Measurements from ENCODE around the gene SV2B. TPM values are rescaled to one million over a fixed set of nuclear protein-coding genes. Genes with fewer than 3 reads are reported as not detected.

The SV2B gene
- total RNA-seq, 1 donor from 2014 or later, result not detected

GRCh38 chr15:91196768-91197167, 96.7 kb downstream of the SV2B start:
- TF ChIP-seq CTCF (IDR thresholded peaks at IDR 0.05; ENCODE audit: insufficient read depth, low read depth, low read length) (no peak), EZH2 (IDR thresholded peaks at IDR 0.05; ENCODE audit: insufficient read depth, low read length) (no peak)
- DNase-seq (ENCODE audit: low read depth), result no peak
- FAIRE-seq, result no peak
- Histone ChIP-seq H3K4me3 (ENCODE audit: insufficient read depth, low read depth, low read length) (no peak overlapping the region), H3K9me3 (ENCODE audit: insufficient read depth, low read depth, low read length) (no peaks in the 10 kb centered on the region), H3K27ac (ENCODE audit: low read depth, low read length) (no peak overlapping the region), H3K9ac (ENCODE audit: low read length) (no peak overlapping the region), H3K36me3 (ENCODE audit: insufficient read depth, low read length) (no peaks in the 10 kb centered on the region), H3K79me2 (ENCODE audit: insufficient read depth, low read length) (no peaks in the 10 kb centered on the region), H2AFZ (ENCODE audit: low read depth, low read length) (no peak overlapping the region), H3K27me3 (ENCODE audit: insufficient read depth, low read length) (peaks cover 2% of the 10 kb centered on the region), H3K4me2 (ENCODE audit: low read length) (no peak overlapping the region), H3K4me1 (ENCODE audit: insufficient read depth, low read length) (no peaks in the 10 kb centered on the region), H4K20me1 (ENCODE audit: insufficient read depth, low read length) (no peaks in the 10 kb centered on the region)
- no peaks in the 10 kb centered on the region for H3K4me1 Mint-ChIP-seq (ENCODE audit: low read depth, unreplicated experiment)
- H3K4me3 Mint-ChIP-seq (ENCODE audit: unreplicated experiment), result no peak overlapping the region
- peaks cover 13% of the 10 kb centered on the region for H3K27me3 Mint-ChIP-seq (ENCODE audit: low read depth, unreplicated experiment)
- no peak overlapping the region for H3K27ac Mint-ChIP-seq (ENCODE audit: unreplicated experiment)
- no peaks in the 10 kb centered on the region for H3K9me3 Mint-ChIP-seq (ENCODE audit: unreplicated experiment)
- H3K36me3 Mint-ChIP-seq (ENCODE audit: low read depth, unreplicated experiment), result no peaks in the 10 kb centered on the region

GRCh38 chr15:91199511-91199910, 99.5 kb downstream of the SV2B start:
- H4K20me1 ChIP-seq (ENCODE audit: insufficient read depth, low read length), result no peaks in the 10 kb centered on the region
- TF ChIP-seq CTCF (IDR thresholded peaks at IDR 0.05; ENCODE audit: insufficient read depth, low read depth, low read length), result no peak
- TF ChIP-seq EZH2 (IDR thresholded peaks at IDR 0.05; ENCODE audit: insufficient read depth, low read length), result no peak
- H3K4me1 ChIP-seq (ENCODE audit: insufficient read depth, low read length), result no peaks in the 10 kb centered on the region
- DNase-seq (ENCODE audit: low read depth), result no peak
- no peak overlapping the region for H3K4me2 ChIP-seq (ENCODE audit: low read length)
- H3K9me3 ChIP-seq (ENCODE audit: insufficient read depth, low read depth, low read length), result no peaks in the 10 kb centered on the region
- no peak overlapping the region for H2AFZ ChIP-seq (ENCODE audit: low read depth, low read length)
- FAIRE-seq, result no peak
- H3K9ac ChIP-seq (ENCODE audit: low read length), result no peak overlapping the region
- Mint-ChIP-seq H3K4me3 (ENCODE audit: unreplicated experiment) (no peak overlapping the region), H3K27ac (ENCODE audit: unreplicated experiment) (no peak overlapping the region), H3K9me3 (ENCODE audit: unreplicated experiment) (no peaks in the 10 kb centered on the region), H3K4me1 (ENCODE audit: low read depth, unreplicated experiment) (no peaks in the 10 kb centered on the region), H3K27me3 (ENCODE audit: low read depth, unreplicated experiment) (peaks cover 13% of the 10 kb centered on the region), H3K36me3 (ENCODE audit: low read depth, unreplicated experiment) (no peaks in the 10 kb centered on the region)
- no peaks in the 10 kb centered on the region for H3K79me2 ChIP-seq (ENCODE audit: insufficient read depth, low read length)
- no peaks in the 10 kb centered on the region for H3K36me3 ChIP-seq (ENCODE audit: insufficient read depth, low read length)
- no peak overlapping the region for H3K27ac ChIP-seq (ENCODE audit: low read depth, low read length)
- no peaks in the 10 kb centered on the region for H3K27me3 ChIP-seq (ENCODE audit: insufficient read depth, low read length)
- H3K4me3 ChIP-seq (ENCODE audit: insufficient read depth, low read depth, low read length), result no peak overlapping the region

GRCh38 chr15:91200101-91200754, 100.2 kb downstream of the SV2B start:
- no peaks in the 10 kb centered on the region for H3K79me2 ChIP-seq (ENCODE audit: insufficient read depth, low read length)
- H3K36me3 ChIP-seq (ENCODE audit: insufficient read depth, low read length), result no peaks in the 10 kb centered on the region
- H2AFZ ChIP-seq (ENCODE audit: low read depth, low read length), result no peak overlapping the region
- no peak overlapping the region for H3K4me2 ChIP-seq (ENCODE audit: low read length)
- no peak overlapping the region for H3K9ac ChIP-seq (ENCODE audit: low read length)
- no peak overlapping the region for H3K27ac Mint-ChIP-seq (ENCODE audit: unreplicated experiment)
- H3K27ac ChIP-seq (ENCODE audit: low read depth, low read length), result no peak overlapping the region
- no peaks in the 10 kb centered on the region for H3K4me1 ChIP-seq (ENCODE audit: insufficient read depth, low read length)
- H3K4me3 ChIP-seq (ENCODE audit: insufficient read depth, low read depth, low read length), result no peak overlapping the region
- no peaks in the 10 kb centered on the region for H3K9me3 ChIP-seq (ENCODE audit: insufficient read depth, low read depth, low read length)
- no peak overlapping the region for H3K4me3 Mint-ChIP-seq (ENCODE audit: unreplicated experiment)
- DNase-seq (ENCODE audit: low read depth), result no peak
- H3K4me1 Mint-ChIP-seq (ENCODE audit: low read depth, unreplicated experiment), result no peaks in the 10 kb centered on the region
- peaks cover 3% of the 10 kb centered on the region for H3K27me3 ChIP-seq (ENCODE audit: insufficient read depth, low read length)
- FAIRE-seq, result no peak
- no peaks in the 10 kb centered on the region for H3K36me3 Mint-ChIP-seq (ENCODE audit: low read depth, unreplicated experiment)
- no peaks in the 10 kb centered on the region for H3K9me3 Mint-ChIP-seq (ENCODE audit: unreplicated experiment)
- TF ChIP-seq EZH2 (IDR thresholded peaks at IDR 0.05; ENCODE audit: insufficient read depth, low read length) (no peak), CTCF (IDR thresholded peaks at IDR 0.05; ENCODE audit: insufficient read depth, low read depth, low read length) (no peak)
- H3K27me3 Mint-ChIP-seq (ENCODE audit: low read depth, unreplicated experiment), result peaks cover 13% of the 10 kb centered on the region
- no peaks in the 10 kb centered on the region for H4K20me1 ChIP-seq (ENCODE audit: insufficient read depth, low read length)

All from astrocyte (in vitro differentiated cells and primary cell).